ENCODE measurements around the gene SCAPER. TPM values are rescaled to one million over a fixed set of nuclear protein-coding genes. Genes with fewer than 3 reads are reported as not detected.
"Not testable (repeated sequence)": the region's sequence is repeated elsewhere in the genome, so short reads cannot be mapped to it uniquely, and the experiment has no call there.

SCAPER gene
- total RNA-seq, 1 donor, result 9.1 TPM

DNA sequence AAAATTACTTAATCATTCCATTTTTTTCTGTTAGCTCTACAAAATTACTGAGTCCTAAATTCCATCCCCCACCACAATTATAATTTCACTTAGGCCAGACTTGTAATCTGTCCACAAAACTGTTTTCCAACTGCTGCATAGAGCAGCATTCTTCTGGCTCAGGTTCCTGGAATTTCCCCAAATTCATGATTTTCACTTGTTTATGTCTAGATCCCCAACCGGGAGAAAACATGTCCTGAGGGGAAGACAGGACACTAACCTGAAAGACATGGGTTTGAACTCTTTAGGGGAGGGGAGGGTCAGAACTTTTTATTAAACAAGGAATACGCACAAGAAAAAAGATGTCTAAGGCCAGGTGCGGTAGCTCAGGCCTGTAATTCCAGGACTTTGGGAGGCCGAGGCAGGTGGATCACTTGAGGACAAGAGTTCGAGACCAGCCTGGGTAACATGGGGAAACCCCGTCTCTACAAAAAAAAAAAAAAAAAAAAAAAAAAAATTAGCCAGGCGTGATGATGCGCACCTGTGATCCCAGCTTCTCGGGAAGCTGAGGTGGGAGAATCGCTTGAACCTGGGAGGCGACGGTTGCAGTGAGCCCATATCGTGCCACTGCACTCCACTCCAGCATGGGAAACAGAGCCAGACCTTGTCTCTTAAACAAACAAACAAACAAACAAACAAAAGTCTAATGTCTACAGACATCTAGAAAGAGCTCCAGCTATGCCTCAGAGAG, 595.4 kb downstream of the SCAPER start:
- H3K4me3 ChIP-seq (ENCODE audit: low read depth, low read length), result peak overlapping the region; percentile 96
- peak; percentile 26 for DNase-seq (ENCODE audit: low read depth)
- TF ChIP-seq CTCF (IDR thresholded peaks at IDR 0.05; ENCODE audit: insufficient read depth, low read depth, low read length), result no peak

GRCh38 chr15:76303909-76304308, 601.2 kb downstream of the SCAPER start:
- TF ChIP-seq CTCF (IDR thresholded peaks at IDR 0.05; ENCODE audit: insufficient read depth, low read depth, low read length), result no peak
- no peak for DNase-seq (ENCODE audit: low read depth)
- H3K4me3 ChIP-seq (ENCODE audit: low read depth, low read length), result no peak overlapping the region

- H3K4me3 ChIP-seq (ENCODE audit: low read depth, low read length), result no peak overlapping the region
- no peak for DNase-seq (ENCODE audit: low read depth)
- TF ChIP-seq CTCF (IDR thresholded peaks at IDR 0.05; ENCODE audit: insufficient read depth, low read depth, low read length), result no peak
Measured at GRCh38 chr15:76299786-76300185, 605.4 kb downstream of the SCAPER start.

DNA sequence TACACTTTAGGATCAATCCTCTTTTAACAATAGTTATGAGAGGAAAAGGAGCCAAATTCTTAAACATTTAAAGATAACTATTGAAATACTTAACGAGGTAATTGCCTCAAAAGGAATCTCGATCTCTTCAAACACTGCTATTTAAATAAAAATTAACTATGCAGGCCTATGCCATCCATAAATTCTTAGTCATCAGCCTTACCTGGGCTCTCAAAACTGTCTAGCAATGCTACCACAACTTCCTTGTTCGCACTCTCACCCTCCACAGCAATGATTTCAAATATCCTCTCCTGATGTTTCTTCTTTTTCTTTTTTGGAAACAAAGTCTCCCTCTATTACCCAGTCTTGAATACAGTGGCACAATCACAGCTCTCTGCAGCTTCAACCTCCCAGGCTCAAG, 606.2 kb downstream of the SCAPER start:
- H3K4me3 ChIP-seq (ENCODE audit: low read depth, low read length), result no peak overlapping the region
- DNase-seq (ENCODE audit: low read depth), result no peak
- no peak for TF ChIP-seq CTCF (IDR thresholded peaks at IDR 0.05; ENCODE audit: insufficient read depth, low read depth, low read length)

DNA sequence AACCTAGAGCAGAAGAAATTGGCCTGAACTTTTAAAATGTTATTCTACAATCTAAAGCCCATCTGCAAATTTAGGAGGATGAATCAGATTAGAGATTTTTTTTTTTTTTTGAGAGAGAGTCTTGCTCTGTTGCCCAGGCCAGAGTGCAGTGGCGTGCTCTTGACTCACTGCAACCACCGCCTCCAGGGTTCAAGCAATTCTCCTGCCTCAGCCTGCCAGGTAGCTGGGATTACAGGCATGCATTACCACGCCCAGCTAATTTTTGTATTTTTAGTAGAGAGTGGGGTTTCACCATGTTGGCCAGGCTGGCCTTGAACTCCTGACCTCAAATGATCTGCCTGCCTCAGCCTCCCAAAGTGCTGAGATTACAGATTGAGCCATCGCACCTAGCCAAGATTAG, 607.2 kb downstream of the SCAPER start:
- H3K4me3 ChIP-seq (ENCODE audit: low read depth, low read length); DNase-seq (ENCODE audit: low read depth): not testable (repeated sequence)

Small RNA genes within 50 kb of the gene (small RNA-seq; reads per million reads assigned to genes)
- gene AC090751.1, result not detected
- not detected for gene MIR3713

Other genes starting within 250 kb of the SCAPER start
- 61.8 and 72.1 TPM in 2 replicates for gene RCN2, start 26.4 kb upstream of the SCAPER start, total RNA-seq
- gene PSTPIP1, start 89.8 kb upstream of the SCAPER start, total RNA-seq, result not detected in 2 replicates
- gene TSPAN3, start 165.8 kb upstream of the SCAPER start, total RNA-seq, result 136 and 203 TPM in 2 replicates